ENCODE results near the gene LRRC46. TPM values are rescaled to one million over a fixed set of nuclear protein-coding genes. Genes with fewer than 3 reads are reported as not detected.

Gene LRRC46
- total RNA-seq, 1 experiment from 2014 or later: 0.31 TPM

DNA sequence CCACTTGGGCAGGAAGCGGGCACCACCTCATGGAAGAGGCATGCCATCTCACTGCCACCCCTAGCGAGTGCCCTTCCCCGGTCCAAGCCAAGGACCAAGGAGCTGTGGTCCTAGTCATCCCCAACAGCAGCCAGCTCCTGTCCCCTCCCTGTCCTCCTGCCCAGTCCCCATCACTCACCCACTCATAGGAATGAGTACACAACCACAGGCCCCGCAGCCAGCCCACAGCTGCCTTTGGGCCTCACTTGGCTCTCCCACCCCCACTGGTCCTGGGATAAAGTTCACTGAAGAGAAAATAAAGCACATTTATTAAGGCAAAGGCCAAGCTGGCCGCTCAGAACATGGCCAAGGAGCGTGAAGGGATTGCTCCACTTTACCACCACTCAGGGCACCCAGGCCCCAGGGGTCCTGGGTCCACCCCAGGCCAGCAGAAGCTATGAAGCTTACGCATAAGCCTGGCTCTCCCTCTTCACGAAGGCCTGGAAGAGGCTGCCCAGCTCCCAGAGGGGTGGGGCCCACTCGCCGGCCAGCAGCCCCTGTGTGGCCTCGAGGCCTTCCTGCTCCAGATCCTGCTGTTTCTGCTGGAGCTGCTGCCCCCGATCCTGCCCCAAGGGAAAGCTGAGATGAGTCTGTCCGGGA lies 6.0 kb downstream of the LRRC46 start:
- peaks cover 2% of the 10 kb centered on the region; the same call in 1 of the 2 replicates for H3K27me3 Mint-ChIP-seq (ENCODE audit: low read depth)
- Histone ChIP-seq H3K79me2 (ENCODE audit: insufficient read depth, low read length) (no peaks in the 10 kb centered on the region; the same call in 1 of the 2 replicates), H3K14ac (ENCODE audit: insufficient read depth, low read length) (no peak overlapping the region), H2BK20ac (ENCODE audit: low read depth, low read length, poor library complexity, severe bottlenecking) (no peak overlapping the region), H3K4ac (ENCODE audit: low read depth, low read length) (no peak overlapping the region), H3K23me2 (ENCODE audit: insufficient read length, low read depth, low read length, poor library complexity, severe bottlenecking) (peaks cover 3% of the 10 kb centered on the region), H2AFZ (ENCODE audit: low read length) (no peak overlapping the region), H2AK5ac (ENCODE audit: insufficient read length, low read length) (no peak overlapping the region), H3K79me1 (ENCODE audit: insufficient read depth, low read depth, low read length, poor library complexity, severe bottlenecking) (no peaks in the 10 kb centered on the region), H2BK15ac (ENCODE audit: low read depth, low read length) (no peak overlapping the region), H4K8ac (replicated peaks; ENCODE audit: insufficient read length, low read depth, low read length) (no peak overlapping the region), H2BK120ac (ENCODE audit: low read depth, low read length, poor library complexity, severe bottlenecking) (no peak overlapping the region), H3K27ac (ENCODE audit: insufficient read length, low read depth, low read length) (no peak overlapping the region), H3K18ac (ENCODE audit: insufficient read length, low read depth, low read length) (no peak overlapping the region), H3K56ac (ENCODE audit: insufficient read length, low read depth, low read length) (no peak overlapping the region), H3K27me3 (ENCODE audit: insufficient read depth, low read length) (no peaks in the 10 kb centered on the region), H4K91ac (ENCODE audit: insufficient read length, low read depth, low read length) (no peak overlapping the region), H3K9ac (ENCODE audit: extremely low read depth, insufficient read length, low read length) (no peak overlapping the region), H2BK5ac (ENCODE audit: insufficient read length, low read length) (no peak overlapping the region), H3T11ph (ENCODE audit: low read length) (no peak overlapping the region), H3K4me1 (ENCODE audit: insufficient read depth, low read length) (no peaks in the 10 kb centered on the region; the same call in 1 of the 2 replicates), H3K9me3 (ENCODE audit: control insufficient read depth, low read depth, low read length) (no peaks in the 10 kb centered on the region), H2BK12ac (ENCODE audit: insufficient read length, low read depth, low read length) (no peak overlapping the region), H3K23ac (ENCODE audit: insufficient read length, low read depth, low read length) (no peak overlapping the region), H4K5ac (ENCODE audit: insufficient read length, low read depth, low read length) (no peak overlapping the region), H4K20me1 (ENCODE audit: control insufficient read depth, insufficient read depth, insufficient read length) (no peaks in the 10 kb centered on the region), H3K4me2 (ENCODE audit: insufficient read depth, insufficient read length, low read length) (no peak overlapping the region)
- no peaks in the 10 kb centered on the region; a peak in 1 of 5 replicates for H3K9me3 Mint-ChIP-seq
- H3K4me3 Mint-ChIP-seq: no peak overlapping the region
- H3K27ac Mint-ChIP-seq: 0 out of 7 replicates have a peak overlapping the region, but pooled peaks of 1 of the 3 experiments have one; percentile 68
- WGBS (ENCODE audit: extremely low coverage, insufficient read length, low lambda C conversion rate): no CpG with 5 or more reads among the region's 13 CpGs
- no peak for DNase-seq
- peaks cover 0 to 20% (median 13%) of the 10 kb centered on the region in 3 experiments; a peak in 6 of 7 replicates for H3K36me3 Mint-ChIP-seq (ENCODE audit: insufficient read depth in 1 of 3, low read depth in 3 of 3)
- H3K4me1 Mint-ChIP-seq: peaks cover 11 to 12% of the 10 kb centered on the region in 2 experiments
- TF ChIP-seq, protein P1, sequence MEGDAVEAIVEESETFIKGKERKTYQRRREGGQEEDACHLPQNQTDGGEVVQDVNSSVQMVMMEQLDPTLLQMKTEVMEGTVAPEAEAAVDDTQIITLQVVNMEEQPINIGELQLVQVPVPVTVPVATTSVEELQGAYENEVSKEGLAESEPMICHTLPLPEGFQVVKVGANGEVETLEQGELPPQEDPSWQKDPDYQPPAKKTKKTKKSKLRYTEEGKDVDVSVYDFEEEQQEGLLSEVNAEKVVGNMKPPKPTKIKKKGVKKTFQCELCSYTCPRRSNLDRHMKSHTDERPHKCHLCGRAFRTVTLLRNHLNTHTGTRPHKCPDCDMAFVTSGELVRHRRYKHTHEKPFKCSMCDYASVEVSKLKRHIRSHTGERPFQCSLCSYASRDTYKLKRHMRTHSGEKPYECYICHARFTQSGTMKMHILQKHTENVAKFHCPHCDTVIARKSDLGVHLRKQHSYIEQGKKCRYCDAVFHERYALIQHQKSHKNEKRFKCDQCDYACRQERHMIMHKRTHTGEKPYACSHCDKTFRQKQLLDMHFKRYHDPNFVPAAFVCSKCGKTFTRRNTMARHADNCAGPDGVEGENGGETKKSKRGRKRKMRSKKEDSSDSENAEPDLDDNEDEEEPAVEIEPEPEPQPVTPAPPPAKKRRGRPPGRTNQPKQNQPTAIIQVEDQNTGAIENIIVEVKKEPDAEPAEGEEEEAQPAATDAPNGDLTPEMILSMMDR (conservative IDR thresholded peaks at IDR 0.05): no peak

Measured in H9 (cell line).